BJ (cell line): ENCODE measurements around the gene TADA2B. TPM values are rescaled to one million over a fixed set of nuclear protein-coding genes. Genes with fewer than 3 reads are reported as not detected.

Experiments used
- CTCF ChIA-PET: fragments of 350-600 bp; formaldehyde crosslinking; extraction: SDS; loops from one replicate; lab custom pipeline; 2021; ENCODE audit warnings: antibody characterized with exemption, inconsistent platforms; lab: Yijun Ruan, JAX
- POLR2A ChIA-PET: fragments of 300-600 bp; sonication (Branson Sonifier 250); formaldehyde crosslinking; extraction: SDS; loops from one replicate; lab custom pipeline; 2021; ENCODE audit warnings: antibody characterized with exemption; lab: Charles Lee
- DNase-seq: peaks from one replicate; pipeline ENCODE4 v3.0.0-alpha.2; 2011; ENCODE audit warnings: low read depth
- H3K27me3 ChIP-seq: 2 replicates; pipeline ENCODE4 v1.6.0; 2011; ENCODE audit warnings: low read length; ENCODE audit not compliant: control insufficient read depth, insufficient read depth
- H3K36me3 ChIP-seq: 2 replicates; pipeline ENCODE4 v1.5.1; 2011; ENCODE audit warnings: low read length; ENCODE audit not compliant: control insufficient read depth, insufficient read depth
- H3K4me3 ChIP-seq: 2 replicates; pipeline ENCODE4 v1.5.1; 2011; ENCODE audit warnings: low read depth, mild to moderate bottlenecking, control low read depth, low read length
- polyA plus RNA-seq: library from polyadenylated mRNA; depleted of rRNA; stranded (reverse); fragments of >200 nt; gene quantifications from 2 replicates; pipeline ENCODE4 v1.2.3, GENCODE V29; 2011
- TF ChIP-seq, protein P1 (sequence below): IDR thresholded peaks from 2 replicates; pipeline ENCODE4 v1.5.1; 2011; ENCODE audit warnings: low read depth, mild to moderate bottlenecking, control low read depth, inconsistent platforms, low read length, moderate library complexity; ENCODE audit not compliant: insufficient read depth

The TADA2B gene
- polyA plus RNA-seq, 1 experiment = 7.3 TPM

DNA sequence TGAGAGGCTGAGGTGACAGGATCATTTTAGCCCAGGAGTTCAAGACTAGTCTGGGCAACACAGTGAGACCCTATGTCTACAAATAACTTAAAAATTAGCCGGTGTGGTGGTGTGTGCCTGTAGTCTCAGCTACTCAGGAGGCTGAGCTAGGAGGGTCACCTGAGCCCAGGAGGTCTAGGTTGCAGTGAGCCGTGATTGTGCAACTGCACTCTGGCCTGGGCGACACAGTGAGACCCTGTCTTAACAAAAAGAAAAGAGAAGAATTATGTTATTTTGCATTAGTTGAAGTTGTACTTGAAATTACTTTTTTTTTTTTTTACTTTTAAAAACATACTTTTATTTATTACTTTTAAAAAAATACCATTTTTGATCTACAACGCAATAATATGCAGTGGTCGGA is 21.8 kb upstream of the TADA2B start:
- ChIA-PET CTCF (interaction anchor here (1.2 to 1.7 kb wide), 3 partner anchors 10 to 21 kb away, joined by 3 to 5 read pairs (median 4); partner anchors contain the start of gene TADA2B), POLR2A (interaction anchor here (0.6 kb wide), 1 partner anchor 109 kb away, joined by 3 read pairs; no protein-coding TSS in a partner anchor)
- Histone ChIP-seq H3K36me3 (peaks cover 19% of the 10 kb centered on the region), H3K27me3 (no peaks in the 10 kb centered on the region), H3K4me3 (no peak overlapping the region)
- no peak for DNase-seq
- TF ChIP-seq, protein P1, sequence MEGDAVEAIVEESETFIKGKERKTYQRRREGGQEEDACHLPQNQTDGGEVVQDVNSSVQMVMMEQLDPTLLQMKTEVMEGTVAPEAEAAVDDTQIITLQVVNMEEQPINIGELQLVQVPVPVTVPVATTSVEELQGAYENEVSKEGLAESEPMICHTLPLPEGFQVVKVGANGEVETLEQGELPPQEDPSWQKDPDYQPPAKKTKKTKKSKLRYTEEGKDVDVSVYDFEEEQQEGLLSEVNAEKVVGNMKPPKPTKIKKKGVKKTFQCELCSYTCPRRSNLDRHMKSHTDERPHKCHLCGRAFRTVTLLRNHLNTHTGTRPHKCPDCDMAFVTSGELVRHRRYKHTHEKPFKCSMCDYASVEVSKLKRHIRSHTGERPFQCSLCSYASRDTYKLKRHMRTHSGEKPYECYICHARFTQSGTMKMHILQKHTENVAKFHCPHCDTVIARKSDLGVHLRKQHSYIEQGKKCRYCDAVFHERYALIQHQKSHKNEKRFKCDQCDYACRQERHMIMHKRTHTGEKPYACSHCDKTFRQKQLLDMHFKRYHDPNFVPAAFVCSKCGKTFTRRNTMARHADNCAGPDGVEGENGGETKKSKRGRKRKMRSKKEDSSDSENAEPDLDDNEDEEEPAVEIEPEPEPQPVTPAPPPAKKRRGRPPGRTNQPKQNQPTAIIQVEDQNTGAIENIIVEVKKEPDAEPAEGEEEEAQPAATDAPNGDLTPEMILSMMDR = no peak

DNA sequence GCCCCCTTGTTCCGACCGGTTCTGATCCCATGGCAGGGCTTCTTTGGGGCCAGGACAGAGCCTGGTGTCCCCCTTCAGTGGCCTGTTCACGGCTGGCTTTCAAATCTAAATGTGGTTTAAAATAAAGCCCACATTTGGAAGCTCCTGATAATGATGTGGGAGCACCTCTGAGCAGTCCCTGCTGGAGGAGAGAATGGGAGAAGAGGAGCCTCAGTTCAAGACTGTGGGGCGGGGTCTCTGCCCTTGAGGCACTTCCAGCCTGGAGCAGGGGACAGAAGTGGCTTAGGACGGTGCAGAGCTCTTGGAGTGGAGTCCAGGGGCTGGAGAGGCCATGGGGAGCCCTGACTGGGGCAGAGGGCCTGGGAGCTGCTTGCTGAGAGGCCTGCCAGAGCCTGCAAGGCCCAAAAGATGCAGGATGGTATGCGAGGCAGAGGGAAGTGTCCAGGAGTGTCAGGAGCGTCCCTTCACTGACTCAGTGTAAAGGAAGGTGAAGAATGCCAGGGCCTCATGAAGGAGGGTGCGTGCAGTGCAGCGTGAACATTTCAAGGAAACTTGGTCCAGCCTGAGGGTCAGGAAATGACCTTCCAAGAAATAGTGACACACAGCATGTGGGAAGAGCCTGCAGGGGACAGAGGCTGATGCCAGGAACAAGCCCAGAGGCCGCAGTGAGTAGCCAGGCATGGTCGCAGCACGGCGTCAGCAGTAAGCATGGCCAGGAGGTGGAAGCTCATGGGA is 21.1 kb upstream of the TADA2B start:
- TF ChIP-seq, protein P1 = 0 out of 2 replicates have a peak, but pooled peaks have one; percentile 4
- POLR2A ChIA-PET = interaction anchor here (1.4 kb wide), 1 partner anchor 13 kb away, joined by 3 read pairs; no protein-coding TSS in a partner anchor
- H3K4me3 ChIP-seq = no peak overlapping the region
- H3K27me3 ChIP-seq = no peaks in the 10 kb centered on the region
- H3K36me3 ChIP-seq = peaks cover 16% of the 10 kb centered on the region
- CTCF ChIA-PET = interaction anchor here (0.9 kb wide), 1 partner anchor 21 kb away, joined by 6 read pairs; the partner anchor contains the start of gene TADA2B
- peak; percentile 94 for DNase-seq

GRCh38 chr4:7023486-7023885 is 19.7 kb upstream of the TADA2B start:
- ChIA-PET POLR2A (interaction anchor here (1.4 kb wide), 1 partner anchor 11 kb away, joined by 3 read pairs; no protein-coding TSS in a partner anchor), CTCF (no interaction called here)
- TF ChIP-seq, protein P1 = no peak
- Histone ChIP-seq H3K4me3 (no peak overlapping the region), H3K36me3 (peaks cover 18% of the 10 kb centered on the region), H3K27me3 (no peaks in the 10 kb centered on the region)
- DNase-seq = no peak

GRCh38 chr4:7023901-7024300 is 19.3 kb upstream of the TADA2B start:
- Histone ChIP-seq H3K36me3 (peaks cover 18% of the 10 kb centered on the region), H3K27me3 (no peaks in the 10 kb centered on the region), H3K4me3 (no peak overlapping the region)
- TF ChIP-seq, protein P1 = no peak
- ChIA-PET POLR2A (no interaction called here), CTCF (no interaction called here)
- no peak for DNase-seq

DNA sequence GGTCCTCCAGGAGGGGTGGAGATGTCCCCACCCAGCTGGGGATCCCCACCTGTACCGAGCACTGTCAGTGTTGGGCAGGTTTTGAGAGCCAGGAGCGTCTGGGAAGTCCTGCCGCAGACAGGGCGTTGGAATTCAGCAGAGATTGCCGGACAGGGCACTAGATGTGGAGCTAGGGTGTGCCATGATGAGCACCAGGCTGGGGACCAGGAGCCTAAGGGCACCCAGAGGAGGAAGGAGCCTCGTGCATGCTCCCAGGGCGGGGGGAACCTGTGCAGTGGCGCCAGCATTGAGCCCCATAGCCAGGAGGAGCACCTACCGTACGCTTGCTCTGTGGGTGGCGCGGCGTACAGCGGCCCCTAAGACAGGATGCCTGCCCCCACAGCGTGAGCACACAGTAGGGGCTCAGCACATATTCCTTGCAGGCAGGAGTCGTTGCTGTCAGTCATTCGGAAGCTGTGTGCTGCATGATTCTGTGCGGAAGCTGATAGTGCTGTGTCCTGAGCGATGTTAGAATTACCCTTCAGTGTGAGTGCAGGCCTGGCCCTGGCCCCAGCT is 18.8 kb upstream of the TADA2B start:
- Histone ChIP-seq H3K27me3 (no peaks in the 10 kb centered on the region), H3K36me3 (peaks cover 18% of the 10 kb centered on the region), H3K4me3 (no peak overlapping the region)
- ChIA-PET CTCF (no interaction called here), POLR2A (no interaction called here)
- TF ChIP-seq, protein P1 = no peak
- DNase-seq = no peak
